Adipocyte (in vitro differentiated cells): ENCODE data around the gene NOP58.
"Not testable (repeated sequence)": the region's sequence is repeated elsewhere in the genome, so short reads cannot be mapped to it uniquely, and the experiment has no call there.

Experiments used
- DNase-seq: peaks from one replicate; pipeline ENCODE4 v3.0.0-alpha.2; 2015; ENCODE audit warnings: low read depth
- H3K27me3 ChIP-seq: replicated peaks from 2 replicates; pipeline ENCODE4 v1.7.0; 2013; ENCODE audit warnings: mild to moderate bottlenecking, low read length, moderate library complexity; ENCODE audit not compliant: control insufficient read depth, insufficient read depth
- H3K36me3 ChIP-seq: 2 replicates; pipeline ENCODE4 v1.7.0; 2013; ENCODE audit warnings: low read length, mild to moderate bottlenecking, moderate library complexity; ENCODE audit not compliant: control insufficient read depth, insufficient read depth, severe bottlenecking
- H3K4me1 ChIP-seq: 2 replicates; pipeline ENCODE4 v1.7.0; 2013; ENCODE audit warnings: mild to moderate bottlenecking, low read length, moderate library complexity; ENCODE audit not compliant: control insufficient read depth, insufficient read depth
- H3K4me3 ChIP-seq: 2 replicates; pipeline ENCODE4 v1.7.0; 2013; ENCODE audit warnings: mild to moderate bottlenecking, low read length, moderate library complexity
- H3K9ac ChIP-seq: 2 replicates; pipeline ENCODE4 v1.7.0; 2013; ENCODE audit warnings: mild to moderate bottlenecking, low read length, moderate library complexity
- H3K9me3 ChIP-seq: 2 replicates; pipeline ENCODE4 v1.7.0; 2013; ENCODE audit warnings: mild to moderate bottlenecking, low read length, moderate library complexity; ENCODE audit not compliant: control insufficient read depth

The NOP58 gene

GRCh38 chr2:202311823-202312388 lies 46.3 kb downstream of the NOP58 start:
- DNase-seq = no peak
- Histone ChIP-seq H3K36me3 (peaks cover 26% of the 10 kb centered on the region), H3K27me3 (no peaks in the 10 kb centered on the region), H3K4me3 (no peak overlapping the region), H3K9ac (no peak overlapping the region), H3K4me1 (peaks cover 7% of the 10 kb centered on the region), H3K9me3 (no peaks in the 10 kb centered on the region)

- Histone ChIP-seq H3K4me1 (peaks cover 20% of the 10 kb centered on the region), H3K27me3 (no peaks in the 10 kb centered on the region), H3K9me3 (no peaks in the 10 kb centered on the region), H3K9ac (no peak overlapping the region), H3K36me3 (peaks cover 14% of the 10 kb centered on the region), H3K4me3 (no peak overlapping the region)
- DNase-seq = no peak
Measured at GRCh38 chr2:202314116-202314515, 48.6 kb downstream of the NOP58 start.

GRCh38 chr2:202317080-202317857 lies 51.7 kb downstream of the NOP58 start:
- H3K36me3 ChIP-seq = peaks cover 1% of the 10 kb centered on the region
- H3K9ac ChIP-seq = no peak overlapping the region
- DNase-seq = peak; percentile 84
- peak overlapping the region; percentile 37 for H3K4me3 ChIP-seq
- no peaks in the 10 kb centered on the region for H3K27me3 ChIP-seq
- H3K4me1 ChIP-seq = peaks cover 20% of the 10 kb centered on the region
- no peaks in the 10 kb centered on the region for H3K9me3 ChIP-seq

- H3K27me3 ChIP-seq, DNase-seq, H3K9me3 ChIP-seq, H3K4me3 ChIP-seq, H3K9ac ChIP-seq: not testable (repeated sequence)
- Histone ChIP-seq H3K36me3 (peaks cover 12% of the 10 kb centered on the region), H3K4me1 (peaks cover 20% of the 10 kb centered on the region)
Measured at GRCh38 chr2:202320362-202320761, 54.8 kb downstream of the NOP58 start.

GRCh38 chr2:202322435-202322834 lies 56.9 kb downstream of the NOP58 start:
- DNase-seq = no peak
- H3K27me3 ChIP-seq = no peaks in the 10 kb centered on the region
- H3K4me1 ChIP-seq = peaks cover 7% of the 10 kb centered on the region
- H3K9ac ChIP-seq = no peak overlapping the region
- no peak overlapping the region for H3K4me3 ChIP-seq
- peaks cover 12% of the 10 kb centered on the region for H3K36me3 ChIP-seq
- H3K9me3 ChIP-seq = no peaks in the 10 kb centered on the region

- no peaks in the 10 kb centered on the region for H3K4me1 ChIP-seq
- H3K4me3 ChIP-seq = no peak overlapping the region
- no peaks in the 10 kb centered on the region for H3K9me3 ChIP-seq
- no peak overlapping the region for H3K9ac ChIP-seq
- no peaks in the 10 kb centered on the region for H3K27me3 ChIP-seq
- H3K36me3 ChIP-seq = peaks cover 8% of the 10 kb centered on the region
- DNase-seq = no peak
Measured at GRCh38 chr2:202327858-202328257, 62.3 kb downstream of the NOP58 start.

- no peaks in the 10 kb centered on the region for H3K27me3 ChIP-seq
- no peaks in the 10 kb centered on the region for H3K36me3 ChIP-seq
- no peak overlapping the region for H3K9ac ChIP-seq
- no peak for DNase-seq
- H3K4me1 ChIP-seq = no peaks in the 10 kb centered on the region
- H3K4me3 ChIP-seq = no peak overlapping the region
- H3K9me3 ChIP-seq = no peaks in the 10 kb centered on the region
Measured at GRCh38 chr2:202335791-202336467, 70.4 kb downstream of the NOP58 start.

- H3K36me3 ChIP-seq = no peaks in the 10 kb centered on the region
- no peaks in the 10 kb centered on the region for H3K27me3 ChIP-seq
- H3K4me3 ChIP-seq = no peak overlapping the region
- DNase-seq = no peak
- no peak overlapping the region for H3K9ac ChIP-seq
- H3K4me1 ChIP-seq = no peaks in the 10 kb centered on the region
- H3K9me3 ChIP-seq = no peaks in the 10 kb centered on the region
Measured at GRCh38 chr2:202337151-202337550, 71.6 kb downstream of the NOP58 start.

- H3K9me3 ChIP-seq = no peaks in the 10 kb centered on the region
- H3K4me1 ChIP-seq = no peaks in the 10 kb centered on the region
- no peak overlapping the region for H3K9ac ChIP-seq
- DNase-seq = no peak
- H3K36me3 ChIP-seq = no peaks in the 10 kb centered on the region
- no peaks in the 10 kb centered on the region for H3K27me3 ChIP-seq
- H3K4me3 ChIP-seq = no peak overlapping the region
Measured at GRCh38 chr2:202337706-202338346, 72.3 kb downstream of the NOP58 start.

- peak; percentile 34 for DNase-seq
- no peaks in the 10 kb centered on the region for H3K9me3 ChIP-seq
- no peak overlapping the region for H3K9ac ChIP-seq
- no peaks in the 10 kb centered on the region for H3K27me3 ChIP-seq
- no peak overlapping the region for H3K4me3 ChIP-seq
- H3K4me1 ChIP-seq = no peaks in the 10 kb centered on the region
- H3K36me3 ChIP-seq = no peaks in the 10 kb centered on the region
Measured at GRCh38 chr2:202339071-202339870, 73.7 kb downstream of the NOP58 start.
